HG03025 (cell line): ENCODE results near the gene CLIC3.

Experiments
- ATAC-seq: cut with Tn5 transposase; IDR thresholded peaks from one replicate; pipeline ENCODE4 v1.9.1; 2021; ENCODE audit warnings: mild to moderate bottlenecking, moderate library complexity; ENCODE audit not compliant: unreplicated experiment, low FRiP score

Gene CLIC3

GRCh38 chr9:136969774-136970173 is 26.6 kb downstream of the CLIC3 start:
- no peak for ATAC-seq

- ATAC-seq = no peak
Measured at GRCh38 chr9:136969150-136969549, 27.2 kb downstream of the CLIC3 start.

- no peak for ATAC-seq
Measured at GRCh38 chr9:136968333-136969127, 27.8 kb downstream of the CLIC3 start.

- no peak for ATAC-seq
Measured at GRCh38 chr9:136965771-136966484, 30.4 kb downstream of the CLIC3 start.

GRCh38 chr9:136964833-136965422 is 31.4 kb downstream of the CLIC3 start:
- ATAC-seq = no peak

- ATAC-seq = no peak
Measured at GRCh38 chr9:136964171-136964689, 32.1 kb downstream of the CLIC3 start.

- ATAC-seq = no peak
Measured at GRCh38 chr9:136963751-136964150, 32.6 kb downstream of the CLIC3 start.

- ATAC-seq = no peak
Measured at GRCh38 chr9:136963341-136963740, 33.0 kb downstream of the CLIC3 start.

GRCh38 chr9:136962701-136963248 is 33.6 kb downstream of the CLIC3 start:
- no peak for ATAC-seq

GRCh38 chr9:136962163-136962562 is 34.2 kb downstream of the CLIC3 start:
- no peak for ATAC-seq

GRCh38 chr9:136961279-136962065 is 34.9 kb downstream of the CLIC3 start:
- ATAC-seq = no peak

GRCh38 chr9:136960938-136961275 is 35.5 kb downstream of the CLIC3 start:
- ATAC-seq = no peak

GRCh38 chr9:136960212-136960937 is 36.0 kb downstream of the CLIC3 start:
- ATAC-seq = no peak

- ATAC-seq = no peak
Measured at GRCh38 chr9:136958898-136959850, 37.2 kb downstream of the CLIC3 start.

GRCh38 chr9:136958473-136958872 is 37.9 kb downstream of the CLIC3 start:
- ATAC-seq = no peak

GRCh38 chr9:136957901-136958300 is 38.5 kb downstream of the CLIC3 start:
- no peak for ATAC-seq

GRCh38 chr9:136957461-136957860 is 38.9 kb downstream of the CLIC3 start:
- ATAC-seq = no peak

GRCh38 chr9:136956604-136957003 is 39.8 kb downstream of the CLIC3 start:
- no peak for ATAC-seq

GRCh38 chr9:136955943-136956335 is 40.4 kb downstream of the CLIC3 start:
- ATAC-seq = no peak
